GM19035 (cell line): Measurements from ENCODE around the gene RBM48.
"Not testable (repeated sequence)": the region's sequence is repeated elsewhere in the genome, so short reads cannot be mapped to it uniquely, and the experiment has no call there.

Experiments
- ATAC-seq: cut with Tn5 transposase; IDR thresholded peaks from one replicate; pipeline ENCODE4 v1.9.1; 2021; ENCODE audit not compliant: unreplicated experiment

The RBM48 gene

GRCh38 chr7:92543542-92543941, 14.9 kb downstream of the RBM48 start:
- not testable (repeated sequence) for ATAC-seq

- not testable (repeated sequence) for ATAC-seq
Measured at GRCh38 chr7:92545116-92545515, 16.5 kb downstream of the RBM48 start.

- no peak for ATAC-seq
Measured at GRCh38 chr7:92546856-92547497, 18.4 kb downstream of the RBM48 start.

- no peak for ATAC-seq
Measured at GRCh38 chr7:92547579-92547978, 19.0 kb downstream of the RBM48 start.

GRCh38 chr7:92550194-92550593, 21.6 kb downstream of the RBM48 start:
- no peak for ATAC-seq

- ATAC-seq: no peak
Measured at GRCh38 chr7:92557249-92557648, 28.7 kb downstream of the RBM48 start.

GRCh38 chr7:92557808-92558362, 29.3 kb downstream of the RBM48 start:
- ATAC-seq: no peak

- ATAC-seq: no peak
Measured at GRCh38 chr7:92560602-92561001, 32.0 kb downstream of the RBM48 start.

- ATAC-seq: no peak
Measured at GRCh38 chr7:92563345-92563744, 34.8 kb downstream of the RBM48 start.

GRCh38 chr7:92567460-92567859, 38.9 kb downstream of the RBM48 start:
- ATAC-seq: no peak

- ATAC-seq: no peak
Measured at GRCh38 chr7:92569137-92569536, 40.5 kb downstream of the RBM48 start.

- ATAC-seq: no peak
Measured at GRCh38 chr7:92576296-92576695, 47.7 kb downstream of the RBM48 start.

GRCh38 chr7:92582948-92583347, 54.4 kb downstream of the RBM48 start:
- no peak for ATAC-seq

GRCh38 chr7:92584953-92585352, 56.4 kb downstream of the RBM48 start:
- ATAC-seq: no peak

GRCh38 chr7:92586403-92586802, 57.8 kb downstream of the RBM48 start:
- no peak for ATAC-seq

- no peak for ATAC-seq
Measured at GRCh38 chr7:92586841-92587240, 58.2 kb downstream of the RBM48 start.
